ENCODE data around the gene C14orf132. TPM values are rescaled to one million over a fixed set of nuclear protein-coding genes. Genes with fewer than 3 reads are reported as not detected.

C14orf132 gene
- total and polyA plus RNA-seq, 9 of the 15 experiments (the other 6 are each of a cell fraction or from before 2014, with no cell fraction given): not detected

- no peak for ATAC-seq
- no peaks in the 10 kb centered on the region for H3K79me2 ChIP-seq (ENCODE audit: control insufficient read depth, insufficient read depth, low read length)
- H2AFZ ChIP-seq (ENCODE audit: low read depth, low read length): no peak overlapping the region
- no peak overlapping the region for H3K4me2 ChIP-seq (ENCODE audit: insufficient read depth, low read length)
- no peak for TF ChIP-seq BHLHE40 (IDR thresholded peaks at IDR 0.05; ENCODE audit: low read length)
- H3K4me1 ChIP-seq (replicated peaks in 1 of 2; ENCODE audit: control insufficient read depth in 2 of 2, insufficient read depth in 2 of 2, low read length in 2 of 2): no peaks in the 10 kb centered on the region
- no peaks in the 10 kb centered on the region for H3K9me3 ChIP-seq (replicated peaks; ENCODE audit: control insufficient read depth, insufficient read depth, low read depth, low read length)
- in situ Hi-C loops (cut with MboI): no loop called here
- H3K36me3 ChIP-seq (ENCODE audit: control insufficient read depth, insufficient read depth, low read length): no peaks in the 10 kb centered on the region
- no peak overlapping the region for H3K27ac ChIP-seq (ENCODE audit: extremely low read depth, low read depth, low read length)
- H3K4me3 ChIP-seq: no peak overlapping the region
- no peaks in the 10 kb centered on the region for H4K20me1 ChIP-seq (replicated peaks; ENCODE audit: control insufficient read depth, insufficient read depth, low read length)
- no peak for FAIRE-seq
- H3K9ac ChIP-seq (ENCODE audit: insufficient read depth in 1 of 2, low read depth in 2 of 2, low read length in 2 of 2): no peak overlapping the region
- no peaks in the 10 kb centered on the region for H3K9me1 ChIP-seq (ENCODE audit: control insufficient read depth, insufficient read depth, low read length)
- intact Hi-C loops (cut with micrococcal nuclease): no loop called here
- no peak for DNase-seq (ENCODE audit: extremely low read depth in 1 of 4, low spot score in 3 of 4)
- ChIA-PET CTCF (ENCODE audit: low intra/inter-chr PET ratio) (no interaction called here), POLR2A (interaction anchor here (0.7 kb wide), 1 partner anchor 31 kb away, joined by 5 read pairs; no protein-coding TSS in a partner anchor)
- no TSS peak for BruUV-seq (replicated peaks)
- WGBS (ENCODE audit: insufficient coverage, low coverage, missing lambda C conversion rate): 7% methylated on average over 5 of the region's 5 CpGs
- H3K27me3 ChIP-seq (ENCODE audit: control insufficient read depth in 2 of 2, insufficient read depth in 2 of 2, low read length in 2 of 2): no peaks in the 10 kb centered on the region
Measured at GRCh38 chr14:96140952-96141351, 101.8 kb downstream of the C14orf132 start.

Small RNA genes lying within 50 kb of the gene (small RNA-seq; reads per million reads assigned to genes)
- not detected for gene AL137190.1

Other genes starting within 250 kb of the C14orf132 start
- gene TUNAR, start 162.5 kb upstream of the C14orf132 start, total RNA-seq (2014; rRNA removed): not detected in 2 replicates
- not detected in 2 replicates for gene TUNAR, start 162.5 kb upstream of the C14orf132 start, total RNA-seq (2014; rRNA removed; fragmentation: Illumina TruSeq; extraction: Trizol)
- gene TUNAR, start 162.5 kb upstream of the C14orf132 start, total RNA-seq (2015; rRNA removed; fragmentation: Illumina TruSeq; extraction: Trizol): not detected in 2 replicates
- gene TUNAR, start 162.5 kb upstream of the C14orf132 start, total RNA-seq (2021): not detected in 2 replicates
- gene TUNAR, start 162.5 kb upstream of the C14orf132 start, polyA plus RNA-seq (2011; rRNA removed): not detected in 2 replicates
- gene TUNAR, start 162.5 kb upstream of the C14orf132 start, polyA plus RNA-seq (2014; fragmentation: Illumina TruSeq; extraction: Trizol): not detected in 2 replicates
- not detected for gene TUNAR, start 162.5 kb upstream of the C14orf132 start, polyA plus RNA-seq (2014; fragmentation: Nextera tagmentation; extraction: Ambion mirVana)
- not detected in 2 replicates for gene TUNAR, start 162.5 kb upstream of the C14orf132 start, polyA plus RNA-seq (2014; rRNA removed)
- gene BDKRB2, start 165.5 kb downstream of the C14orf132 start, total RNA-seq (2014; rRNA removed): not detected in 2 replicates
- not detected in 2 replicates for gene BDKRB2, start 165.5 kb downstream of the C14orf132 start, total RNA-seq (2014; rRNA removed; fragmentation: Illumina TruSeq; extraction: Trizol)
- not detected in 2 replicates for gene BDKRB2, start 165.5 kb downstream of the C14orf132 start, total RNA-seq (2015; rRNA removed; fragmentation: Illumina TruSeq; extraction: Trizol)
- gene BDKRB2, start 165.5 kb downstream of the C14orf132 start, total RNA-seq (2021): 0.02 TPM in 1 of 2 replicates, not detected in the other
- gene BDKRB2, start 165.5 kb downstream of the C14orf132 start, polyA plus RNA-seq (2011; rRNA removed): not detected in 2 replicates
- not detected in 2 replicates for gene BDKRB2, start 165.5 kb downstream of the C14orf132 start, polyA plus RNA-seq (2014; fragmentation: Illumina TruSeq; extraction: Trizol)
- gene BDKRB2, start 165.5 kb downstream of the C14orf132 start, polyA plus RNA-seq (2014; fragmentation: Nextera tagmentation; extraction: Ambion mirVana): not detected
- not detected in 2 replicates for gene BDKRB2, start 165.5 kb downstream of the C14orf132 start, polyA plus RNA-seq (2014; rRNA removed)
- gene BDKRB1, start 216.8 kb downstream of the C14orf132 start, total RNA-seq (2014; rRNA removed): 0.09 and 0.29 TPM in 2 replicates
- 0.07 and 0.13 TPM in 2 replicates for gene BDKRB1, start 216.8 kb downstream of the C14orf132 start, total RNA-seq (2014; rRNA removed; fragmentation: Illumina TruSeq; extraction: Trizol)
- gene BDKRB1, start 216.8 kb downstream of the C14orf132 start, total RNA-seq (2015; rRNA removed; fragmentation: Illumina TruSeq; extraction: Trizol): 0.22 TPM in 1 of 2 replicates, not detected in the other
- gene BDKRB1, start 216.8 kb downstream of the C14orf132 start, total RNA-seq (2021): 0.09 and 0.20 TPM in 2 replicates
- gene BDKRB1, start 216.8 kb downstream of the C14orf132 start, polyA plus RNA-seq (2011; rRNA removed): 0.10 TPM in 1 of 2 replicates, not detected in the other
- 0.06 and 0.11 TPM in 2 replicates for gene BDKRB1, start 216.8 kb downstream of the C14orf132 start, polyA plus RNA-seq (2014; fragmentation: Illumina TruSeq; extraction: Trizol)
- under 1 TPM in 1 of 2 experiments, not detected in 1; 0.06 TPM for gene BDKRB1, start 216.8 kb downstream of the C14orf132 start, polyA plus RNA-seq (2014; fragmentation: Nextera tagmentation; extraction: Ambion mirVana)
- gene BDKRB1, start 216.8 kb downstream of the C14orf132 start, polyA plus RNA-seq (2014; rRNA removed): 0.23 TPM in 1 of 2 replicates, not detected in the other